NCI-H2227 (cell line): Measurements from ENCODE around the gene PARD6G.
"Not testable (repeated sequence)": the region's sequence is repeated elsewhere in the genome, so short reads cannot be mapped to it uniquely, and the experiment has no call there.

ENCODE experiments used
- DNase-seq: peaks from one replicate; lab custom pipeline; 2025; ENCODE audit not compliant: unreplicated experiment; lab: John Stamatoyannopoulos, UW

Gene PARD6G

GRCh38 chr18:80247393-80247841 lies at the start of gene PARD6G:
Gene PARD6G (minus strand): TSS chr18:80247514. CDS start chr18:80247348, 166 bp downstream.
- DNase-seq, result peak; percentile 82

GRCh38 chr18:80262241-80263033 lies 15.1 kb upstream of the PARD6G start:
- DNase-seq, result not testable (repeated sequence)

GRCh38 chr18:80259610-80260009 lies 12.3 kb upstream of the PARD6G start:
- DNase-seq, result no peak

- DNase-seq, result no peak
These were observed 11.3 kb upstream of the PARD6G start for GRCh38 chr18:80258640-80259039.

GRCh38 chr18:80257579-80258543 lies 10.5 kb upstream of the PARD6G start:
- not testable (repeated sequence) for DNase-seq

GRCh38 chr18:80254971-80255500 lies 7.7 kb upstream of the PARD6G start:
- no peak for DNase-seq

GRCh38 chr18:80253871-80254492 lies 6.7 kb upstream of the PARD6G start:
- no peak for DNase-seq

GRCh38 chr18:80253236-80253635 lies 5.9 kb upstream of the PARD6G start:
- DNase-seq, result no peak

GRCh38 chr18:80252136-80252535 lies 4.8 kb upstream of the PARD6G start:
- no peak for DNase-seq

- DNase-seq, result no peak
These were observed 4.4 kb upstream of the PARD6G start for GRCh38 chr18:80251700-80252099.

- DNase-seq, result no peak
These were observed 3.5 kb upstream of the PARD6G start for GRCh38 chr18:80250740-80251364.

GRCh38 chr18:80249217-80250093 lies 2.1 kb upstream of the PARD6G start:
- DNase-seq, result no peak

GRCh38 chr18:80246445-80247392 lies 595 bp downstream of the PARD6G start:
- DNase-seq, result peak; percentile 82

GRCh38 chr18:80245781-80246444 lies 1.4 kb downstream of the PARD6G start:
- no peak for DNase-seq

- DNase-seq, result no peak
These were observed 2.2 kb downstream of the PARD6G start for GRCh38 chr18:80244956-80245730.

GRCh38 chr18:80244167-80244566 lies 3.1 kb downstream of the PARD6G start:
- DNase-seq, result no peak

- no peak for DNase-seq
These were observed 4.1 kb downstream of the PARD6G start for GRCh38 chr18:80243204-80243603.
